Naive thymus-derived CD4-positive, alpha-beta T cell (primary cell): ENCODE measurements around the gene RAB26. TPM values are rescaled to one million over a fixed set of nuclear protein-coding genes. Genes with fewer than 3 reads are reported as not detected.
A peak's percentile ranks its signal among the peaks of the same experiment; 100 is the strongest.
"Not testable (repeated sequence)": the region's sequence is repeated elsewhere in the genome, so short reads cannot be mapped to it uniquely, and the experiment has no call there.

Source experiments
- ATAC-seq: fragments of 150-1000 bp; cut with Tn5 transposase; 2 replicates; pipeline ENCODE4 v1.10.0; 2021; ENCODE audit warnings: mild to moderate bottlenecking, moderate library complexity
- CTCF ChIA-PET: fragments of 350-600 bp; sonication (Branson Sonifier 250); formaldehyde crosslinking; loops from one replicate; lab custom pipeline; 2021; ENCODE audit warnings: antibody characterized with exemption; lab: Charles Lee
- POLR2A ChIA-PET: fragments of 350-600 bp; sonication (Branson Sonifier 250); formaldehyde crosslinking; loops from one replicate; lab custom pipeline; 2021; ENCODE audit warnings: antibody characterized with exemption, inconsistent platforms; lab: Charles Lee
- DNase-seq, 9 donors: peaks; one replicate each; pipeline versions ENCODE4 v3.0.0 to v3.0.0-alpha.2; 2020 to 2022; ENCODE audit warnings: mixed read lengths in 1 of 9
- H3K27ac ChIP-seq: one replicate; pipeline ENCODE4 v1.7.0; 2013; ENCODE audit warnings: mild to moderate bottlenecking, low read depth, low read length, moderate library complexity
- H3K27me3 ChIP-seq, 2 donors: one replicate each; pipeline ENCODE4 v1.7.0; 2013; ENCODE audit warnings: low read length in 2 of 2, mild to moderate bottlenecking in 2 of 2, moderate library complexity in 2 of 2; ENCODE audit not compliant: control insufficient read depth in 2 of 2, insufficient read depth in 2 of 2
- H3K36me3 ChIP-seq, 3 experiments: 1 replicate in 2 of 3; 2 replicates in 1 of 3; pipeline ENCODE4 v1.7.0; 2013; ENCODE audit warnings: low read length in 3 of 3, mild to moderate bottlenecking in 3 of 3, moderate library complexity in 1 of 3; ENCODE audit not compliant: insufficient read depth in 3 of 3, control insufficient read depth in 2 of 3
- H3K4me1 ChIP-seq, 2 donors: one replicate each; pipeline ENCODE4 v1.7.0; 2013; ENCODE audit warnings: low read length in 2 of 2, mild to moderate bottlenecking in 2 of 2, moderate library complexity in 1 of 2; ENCODE audit not compliant: control insufficient read depth in 2 of 2, insufficient read depth in 2 of 2
- H3K4me3 ChIP-seq: 2 replicates; pipeline ENCODE4 v1.7.0; 2013; ENCODE audit warnings: mild to moderate bottlenecking, low read length
- H3K9me3 ChIP-seq, 3 experiments: 1 replicate in 2 of 3; 2 replicates in 1 of 3; pipeline ENCODE4 v1.7.0; 2013; ENCODE audit warnings: low read length in 3 of 3; ENCODE audit not compliant: control insufficient read depth in 2 of 3
- H3K27ac Mint-ChIP-seq, 9 donors: one replicate each; pipeline ENCODE4 v1.8.0; 2020 to 2022; ENCODE audit warnings: mixed read lengths in 9 of 9, mild to moderate bottlenecking in 8 of 9, moderate library complexity in 5 of 9, inconsistent platforms in 2 of 9
- H3K27me3 Mint-ChIP-seq, 5 donors: one replicate each; pipeline ENCODE4 v1.8.0; 2021 to 2022; ENCODE audit warnings: mixed read lengths in 5 of 5, mild to moderate bottlenecking in 1 of 5
- H3K36me3 Mint-ChIP-seq, 5 donors: one replicate each; pipeline ENCODE4 v1.8.0; 2020 to 2022; ENCODE audit warnings: mixed read lengths in 5 of 5, mild to moderate bottlenecking in 3 of 5, inconsistent platforms in 1 of 5
- H3K4me1 Mint-ChIP-seq, 7 donors: one replicate each; pipeline ENCODE4 v1.8.0; 2020 to 2022; ENCODE audit warnings: mixed read lengths in 7 of 7, mild to moderate bottlenecking in 3 of 7, inconsistent platforms in 1 of 7
- H3K4me3 Mint-ChIP-seq, 10 donors: one replicate each; pipeline ENCODE4 v1.8.0; 2020 to 2022; ENCODE audit warnings: mild to moderate bottlenecking in 10 of 10, mixed read lengths in 10 of 10, moderate library complexity in 6 of 10, inconsistent platforms in 2 of 10
- H3K9me3 Mint-ChIP-seq, 11 donors: one replicate each; pipeline ENCODE4 v1.8.0; 2020 to 2022; ENCODE audit warnings: mixed read lengths in 11 of 11, mild to moderate bottlenecking in 4 of 11, inconsistent platforms in 1 of 11, moderate library complexity in 1 of 11
- intact Hi-C, 2 donors: fragments of 100-400 bp; cut with micrococcal nuclease; formaldehyde crosslinking; loops; one replicate each; pipeline ENCODE4 v1.15.1; 2023
- polyA plus RNA-seq, 2 donors: library from polyadenylated mRNA; unstranded; fragments of 300-500 nt; fragmentation: Illumina TruSeq; gene quantifications; one replicate each; pipeline ENCODE4 v1.2.3, GENCODE V29; 2021
- total RNA-seq, 6 experiments: library from RNA in 5 of 6; stranded (reverse) in 5 of 6; gene quantifications; 1 replicate in 5 of 6; 2 replicates in 1 of 6; pipeline ENCODE4 v1.2.3 and lab custom pipeline; 2021 to 2026

The RAB26 gene
- total and polyA plus RNA-seq, 7 experiments from 2014 or later: 0.29 to 0.86 (median 0.66) TPM; not detected in 4

DNA sequence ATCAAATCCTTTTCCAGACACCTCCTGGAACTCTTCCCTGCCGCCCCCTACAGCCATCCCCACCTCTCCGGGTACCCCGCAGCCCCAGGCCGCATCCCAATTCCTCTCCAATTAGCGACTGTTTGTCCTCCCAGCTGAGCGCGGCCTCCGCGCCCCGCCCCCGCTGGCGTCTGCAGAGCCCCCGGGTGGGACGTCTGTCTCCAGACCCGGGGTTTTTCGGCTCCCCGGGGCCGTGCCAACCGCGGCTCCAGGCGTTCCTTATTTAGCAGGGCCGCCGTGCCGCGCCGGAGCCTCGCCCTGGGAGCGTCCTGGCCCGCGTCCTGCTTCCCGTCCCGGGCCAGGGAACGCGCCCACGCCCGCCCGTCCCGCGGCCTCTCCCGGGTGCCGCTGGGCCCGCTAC is 13.4 kb upstream of the RAB26 start:
- H3K27me3 ChIP-seq, H3K36me3 Mint-ChIP-seq, H3K9me3 ChIP-seq, H3K27ac ChIP-seq, H3K27ac Mint-ChIP-seq, H3K4me3 ChIP-seq, H3K4me1 ChIP-seq, POLR2A ChIA-PET, H3K27me3 Mint-ChIP-seq, H3K36me3 ChIP-seq, CTCF ChIA-PET, intact Hi-C loops, ATAC-seq, H3K9me3 Mint-ChIP-seq: not testable (repeated sequence)
- H3K4me3 Mint-ChIP-seq: peak overlapping the region; percentile 53 to 86 (median 78)
- peaks cover 7 to 16% (median 9%) of the 10 kb centered on the region in 7 donors for H3K4me1 Mint-ChIP-seq
- DNase-seq: peak in 1 of 9 donors; percentile 50

- Mint-ChIP-seq H3K4me1 (peaks cover 9 to 22% (median 15%) of the 10 kb centered on the region in 7 donors), H3K4me3 (peak within 1 kb of the TSS; percentile 89 to 99 (median 93)), H3K27ac (peak within 1 kb of the TSS; percentile 83 to 98 (median 95))
- not testable (repeated sequence) for H3K27me3 ChIP-seq, H3K27me3 Mint-ChIP-seq, H3K4me1 ChIP-seq, H3K9me3 ChIP-seq, H3K36me3 ChIP-seq, H3K9me3 Mint-ChIP-seq, H3K36me3 Mint-ChIP-seq
- Histone ChIP-seq H3K27ac (peak within 1 kb of the TSS; percentile 55), H3K4me3 (peak within 1 kb of the TSS; percentile 28)
- intact Hi-C loops: loop anchor here (1.0 kb wide), 2 partner anchors 19 to 113 kb away; partner anchors contain the start of gene TRAF7 (in 1 of the 2)
- DNase-seq: peak; percentile 90 to 100 (median 98)
- ATAC-seq: peak; percentile 88
- ChIA-PET CTCF (interaction anchor here (0.8 to 1.6 kb wide), 2 partner anchors 19 to 132 kb away, joined by 3 to 11 read pairs; partner anchors contain the start of gene TRAF7), POLR2A (interaction anchor here (0.6 to 2.7 kb wide), 5 partner anchors 15 to 1167 kb away, joined by 3 to 14 read pairs (median 7); partner anchors contain the start of genes TBL3 and TRAF7)
These were observed 12.5 kb upstream of the RAB26 start, which contains the start of gene PKD1 for GRCh38 chr16:2135770-2136490. Gene PKD1 (minus strand): TSS chr16:2135898. CDS start chr16:2135689, 209 bp downstream.

- H3K4me3 Mint-ChIP-seq: no peak overlapping the region
- Histone ChIP-seq H3K27me3 (no peaks in the 10 kb centered on the region), H3K36me3 (no peaks in the 10 kb centered on the region), H3K27ac (no peak overlapping the region), H3K4me1 (no peaks in the 10 kb centered on the region), H3K4me3 (no peak overlapping the region), H3K9me3 (no peaks in the 10 kb centered on the region)
- peaks cover 2 to 13% (median 6%) of the 10 kb centered on the region in 7 donors for H3K4me1 Mint-ChIP-seq
- no peaks in the 10 kb centered on the region for H3K36me3 Mint-ChIP-seq
- no peak overlapping the region for H3K27ac Mint-ChIP-seq
- DNase-seq (no peak), ATAC-seq (no peak)
- intact Hi-C loops: no loop called here
- ChIA-PET CTCF (interaction anchor here (0.6 to 4.3 kb wide), 3 partner anchors 12 to 223 kb away, joined by 3 to 42 read pairs (median 7); partner anchors contain the start of gene NPW), POLR2A (interaction anchor here (1.0 to 1.2 kb wide), 2 partner anchors 10 to 124 kb away, joined by 3 to 6 read pairs; no protein-coding TSS in a partner anchor)
- H3K27me3 Mint-ChIP-seq: no peaks in the 10 kb centered on the region
- no peaks in the 10 kb centered on the region for H3K9me3 Mint-ChIP-seq
These were observed 5.2 kb upstream of the RAB26 start for GRCh38 chr16:2142942-2143877.

GRCh38 chr16:2143878-2144485 is 4.4 kb upstream of the RAB26 start:
- peaks cover 0 to 2% of the 10 kb centered on the region in 2 donors for H3K4me1 ChIP-seq
- no peak for DNase-seq
- ChIA-PET POLR2A (interaction anchor here (1.2 kb wide), 1 partner anchor 9 kb away, joined by 6 read pairs; no protein-coding TSS in a partner anchor), CTCF (interaction anchor here (0.7 kb wide), 1 partner anchor 11 kb away, joined by 3 read pairs; no protein-coding TSS in a partner anchor)
- H3K27ac ChIP-seq: no peak overlapping the region
- H3K27me3 ChIP-seq: no peaks in the 10 kb centered on the region
- H3K36me3 ChIP-seq: no peaks in the 10 kb centered on the region
- Mint-ChIP-seq H3K27me3 (no peaks in the 10 kb centered on the region), H3K9me3 (no peaks in the 10 kb centered on the region), H3K4me1 (peaks cover 2 to 13% (median 6%) of the 10 kb centered on the region in 7 donors), H3K4me3 (no peak overlapping the region), H3K27ac (no peak overlapping the region), H3K36me3 (no peaks in the 10 kb centered on the region)
- intact Hi-C loops: no loop called here
- ATAC-seq: no peak
- no peaks in the 10 kb centered on the region for H3K9me3 ChIP-seq
- H3K4me3 ChIP-seq: no peak overlapping the region

DNA sequence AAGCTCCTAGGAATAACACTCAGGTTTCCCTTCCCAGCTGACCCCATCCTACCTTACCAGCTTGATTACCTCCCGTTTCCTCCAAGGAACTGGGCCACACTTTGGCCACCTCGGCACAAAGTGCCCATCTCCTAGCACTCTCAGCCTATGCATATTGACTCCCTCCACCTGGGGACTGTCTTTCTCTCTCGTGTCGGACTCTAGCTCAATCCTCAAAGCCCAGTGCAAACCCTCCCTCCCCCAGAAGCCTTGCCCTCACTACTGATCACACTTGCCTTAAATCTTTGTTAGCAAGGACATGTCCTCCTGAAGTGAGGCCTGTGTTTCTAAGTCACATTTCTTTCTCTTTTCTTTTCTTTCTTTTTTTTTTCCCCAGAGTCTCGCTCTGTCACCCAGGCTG is 2.6 kb upstream of the RAB26 start:
- Mint-ChIP-seq H3K4me1 (peaks cover 0 to 6% (median under 1%) of the 10 kb centered on the region in 7 donors), H3K4me3 (no peak overlapping the region)
- CTCF ChIA-PET: no interaction called here

More for the DNA sequence above, 2.6 kb upstream of the RAB26 start:
- H3K36me3 Mint-ChIP-seq: no peaks in the 10 kb centered on the region
- H3K4me1 ChIP-seq: peaks cover 3 to 19% of the 10 kb centered on the region in 2 donors
- no peaks in the 10 kb centered on the region for H3K36me3 ChIP-seq
- H3K4me3 ChIP-seq: no peak overlapping the region
- peaks cover 0 to 3% (median 0%) of the 10 kb centered on the region in 5 donors for H3K27me3 Mint-ChIP-seq
- no peak for ATAC-seq
- no peaks in the 10 kb centered on the region for H3K9me3 Mint-ChIP-seq
- intact Hi-C loops: no loop called here
- POLR2A ChIA-PET: interaction anchor here (0.5 to 0.9 kb wide), 4 partner anchors 9 to 572 kb away, joined by 3 to 5 read pairs (median 4); partner anchors contain the start of gene TRAF7
- peak overlapping the region in 2 of 9 donors; percentile 6 to 21 for H3K27ac Mint-ChIP-seq
- no peaks in the 10 kb centered on the region for H3K9me3 ChIP-seq
- H3K27ac ChIP-seq: no peak overlapping the region
- no peaks in the 10 kb centered on the region for H3K27me3 ChIP-seq
- DNase-seq: no peak
